Ascending aorta (tissue), 2 donors: Measurements from ENCODE around the gene TNIP2. TPM values are rescaled to one million over a fixed set of nuclear protein-coding genes. Genes with fewer than 3 reads are reported as not detected.
"Not testable (repeated sequence)": the region's sequence is repeated elsewhere in the genome, so short reads cannot be mapped to it uniquely, and the experiment has no call there.

ENCODE experiments used
- DNase-seq, 2 donors: peaks; one replicate each; pipeline ENCODE4 v3.0.0-alpha.2; 2019; ENCODE audit warnings: low spot score in 2 of 2
- H3K27ac ChIP-seq, 2 donors: fragments of 200-600 bp; sonication (generic); one replicate each; pipeline ENCODE4 v1.5.1; 2016 to 2017; ENCODE audit warnings: mild to moderate bottlenecking in 1 of 2
- H3K27me3 ChIP-seq: fragments of 200-600 bp; sonication (generic); one replicate; pipeline ENCODE4 v1.5.1; 2017
- H3K36me3 ChIP-seq, 2 donors: fragments of 200-600 bp; sonication (generic); one replicate each; pipeline ENCODE4 v1.5.1; 2016
- H3K4me1 ChIP-seq, 2 donors: fragments of 200-600 bp; sonication (generic); one replicate each; pipeline ENCODE4 v1.5.1; 2016 to 2017; ENCODE audit warnings: mild to moderate bottlenecking in 1 of 2
- H3K4me3 ChIP-seq, 2 donors: fragments of 200-600 bp; sonication (generic); one replicate each; pipeline ENCODE4 v1.5.1; 2016 to 2017; ENCODE audit warnings: mild to moderate bottlenecking in 1 of 2
- H3K9me3 ChIP-seq, 2 donors: fragments of 200-600 bp; sonication (generic); one replicate each; pipeline ENCODE4 v1.5.1; 2016
- intact Hi-C: fragments of 100-400 bp; cut with DNase I; formaldehyde crosslinking; loops from one replicate; pipeline ENCODE4 v1.15.1; 2023
- total RNA-seq: library from RNA; depleted of rRNA; stranded (reverse); fragments of >200 nt; gene quantifications from one replicate; pipeline ENCODE4 v1.1.0, GENCODE V29; 2016
- TF ChIP-seq, protein P1 (sequence below), 3 experiments: fragments of 200-600 bp in 2 of 3; fragments of 450-650 bp in 1 of 3; sonication (generic) in 2 of 3; IDR thresholded peaks; one replicate each; pipeline ENCODE4 v1.5.1; 2016 to 2019; ENCODE audit warnings: antibody characterized with exemption in 3 of 3, mild to moderate bottlenecking in 1 of 3, moderate library complexity in 1 of 3

The TNIP2 gene
- total RNA-seq, 1 donor from 2014 or later = 65.6 TPM

DNA sequence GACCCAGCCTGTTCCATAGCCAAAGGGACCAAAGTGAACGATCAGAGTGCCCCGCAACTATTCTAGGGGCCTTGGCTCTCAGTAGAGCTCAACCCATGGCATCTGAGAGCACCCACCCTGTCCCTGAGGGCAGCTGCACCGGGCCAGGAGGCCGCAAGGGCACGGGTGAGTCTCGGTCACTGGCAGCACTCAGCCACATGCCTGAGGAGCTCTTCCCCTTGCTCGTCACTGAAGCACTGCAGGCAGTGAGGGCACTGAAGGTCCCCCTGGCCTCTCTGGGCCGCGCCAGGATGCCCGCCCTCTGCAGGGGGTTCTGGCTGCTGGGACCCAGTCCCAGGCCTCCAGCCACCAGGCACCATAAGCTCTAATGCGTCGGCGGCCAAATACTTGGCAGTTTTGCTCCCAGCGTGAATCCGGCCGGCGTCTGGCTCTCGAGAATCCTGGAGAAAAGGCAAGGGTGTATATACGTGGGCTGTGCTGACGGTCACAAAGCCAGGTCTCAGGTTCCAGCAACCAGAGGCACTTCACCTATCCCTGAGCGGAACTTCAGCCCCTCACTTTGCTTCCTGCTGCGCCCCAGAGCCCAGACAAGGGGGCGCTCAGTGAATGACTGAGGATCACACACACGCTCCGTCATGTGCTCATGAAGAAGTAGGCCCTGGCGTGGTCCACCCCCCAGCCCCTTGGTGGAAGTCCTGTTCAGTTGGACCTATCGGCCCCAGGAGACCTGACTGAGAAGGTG lies 13.9 kb downstream of the TNIP2 start:
- peaks cover 46 to 51% of the 10 kb centered on the region in 2 donors for H3K36me3 ChIP-seq
- peak overlapping the region; percentile 35 to 59 for H3K27ac ChIP-seq
- no peak overlapping the region for H3K4me3 ChIP-seq
- intact Hi-C loops = no loop called here
- DNase-seq = no peak
- TF ChIP-seq, protein P1, sequence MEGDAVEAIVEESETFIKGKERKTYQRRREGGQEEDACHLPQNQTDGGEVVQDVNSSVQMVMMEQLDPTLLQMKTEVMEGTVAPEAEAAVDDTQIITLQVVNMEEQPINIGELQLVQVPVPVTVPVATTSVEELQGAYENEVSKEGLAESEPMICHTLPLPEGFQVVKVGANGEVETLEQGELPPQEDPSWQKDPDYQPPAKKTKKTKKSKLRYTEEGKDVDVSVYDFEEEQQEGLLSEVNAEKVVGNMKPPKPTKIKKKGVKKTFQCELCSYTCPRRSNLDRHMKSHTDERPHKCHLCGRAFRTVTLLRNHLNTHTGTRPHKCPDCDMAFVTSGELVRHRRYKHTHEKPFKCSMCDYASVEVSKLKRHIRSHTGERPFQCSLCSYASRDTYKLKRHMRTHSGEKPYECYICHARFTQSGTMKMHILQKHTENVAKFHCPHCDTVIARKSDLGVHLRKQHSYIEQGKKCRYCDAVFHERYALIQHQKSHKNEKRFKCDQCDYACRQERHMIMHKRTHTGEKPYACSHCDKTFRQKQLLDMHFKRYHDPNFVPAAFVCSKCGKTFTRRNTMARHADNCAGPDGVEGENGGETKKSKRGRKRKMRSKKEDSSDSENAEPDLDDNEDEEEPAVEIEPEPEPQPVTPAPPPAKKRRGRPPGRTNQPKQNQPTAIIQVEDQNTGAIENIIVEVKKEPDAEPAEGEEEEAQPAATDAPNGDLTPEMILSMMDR (IDR thresholded peaks at IDR 0.05) = no peak
- H3K27me3 ChIP-seq = no peaks in the 10 kb centered on the region
- H3K4me1 ChIP-seq = no peaks in the 10 kb centered on the region
- H3K9me3 ChIP-seq = no peaks in the 10 kb centered on the region

DNA sequence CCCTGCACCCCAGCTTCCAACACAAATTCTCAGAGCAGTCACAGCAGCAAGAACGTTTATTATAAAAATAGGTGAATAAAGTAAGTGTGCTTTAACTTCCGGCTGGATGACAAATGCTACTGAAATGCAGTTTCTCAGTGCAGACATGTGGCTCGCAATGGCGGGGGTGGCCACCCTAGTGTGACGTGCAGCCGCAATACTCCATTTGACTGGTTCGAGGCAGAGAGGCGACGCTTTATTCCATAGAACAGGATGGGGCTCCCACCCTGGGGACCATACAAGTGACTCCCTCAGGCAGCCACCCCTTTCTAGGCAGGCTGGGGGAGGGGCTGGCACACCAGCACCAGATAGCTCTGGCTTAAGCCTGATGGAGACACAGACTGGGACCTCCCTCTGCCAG lies 14.5 kb downstream of the TNIP2 start:
- H3K27ac ChIP-seq = peak overlapping the region; percentile 45 to 59
- intact Hi-C loops = no loop called here
- H3K9me3 ChIP-seq = peaks cover 0 to 1% of the 10 kb centered on the region in 2 donors
- peaks cover 40 to 44% of the 10 kb centered on the region in 2 donors for H3K36me3 ChIP-seq
- DNase-seq = no peak
- no peak overlapping the region for H3K4me3 ChIP-seq
- no peaks in the 10 kb centered on the region for H3K4me1 ChIP-seq
- no peaks in the 10 kb centered on the region for H3K27me3 ChIP-seq
- TF ChIP-seq, protein P1 (IDR thresholded peaks at IDR 0.05) = no peak

DNA sequence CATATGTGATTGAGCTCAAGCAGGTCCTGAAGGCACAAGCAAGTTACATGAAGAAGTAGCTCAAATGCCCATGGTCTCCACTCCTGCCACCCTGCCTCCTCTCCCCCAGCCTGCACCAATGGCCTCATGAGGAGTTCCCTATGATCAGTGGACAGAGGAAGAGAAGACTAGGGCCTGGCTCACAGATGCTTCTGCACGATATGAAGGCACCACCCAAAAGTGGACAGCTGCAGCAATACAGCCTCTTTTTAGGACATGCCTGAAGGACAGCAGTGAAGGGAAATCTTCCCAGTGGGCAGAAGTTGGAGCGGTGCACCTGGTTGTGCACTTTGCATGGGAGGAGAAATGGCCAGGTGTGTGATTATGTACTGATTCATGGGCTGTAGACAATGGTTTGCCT lies 17.8 kb downstream of the TNIP2 start:
- H3K27me3 ChIP-seq, DNase-seq, H3K4me1 ChIP-seq, H3K4me3 ChIP-seq, intact Hi-C loops, H3K27ac ChIP-seq: not testable (repeated sequence)
- Histone ChIP-seq H3K36me3 (peaks cover 15 to 18% of the 10 kb centered on the region in 2 donors), H3K9me3 (peaks cover 0 to 16% of the 10 kb centered on the region in 2 donors)

DNA sequence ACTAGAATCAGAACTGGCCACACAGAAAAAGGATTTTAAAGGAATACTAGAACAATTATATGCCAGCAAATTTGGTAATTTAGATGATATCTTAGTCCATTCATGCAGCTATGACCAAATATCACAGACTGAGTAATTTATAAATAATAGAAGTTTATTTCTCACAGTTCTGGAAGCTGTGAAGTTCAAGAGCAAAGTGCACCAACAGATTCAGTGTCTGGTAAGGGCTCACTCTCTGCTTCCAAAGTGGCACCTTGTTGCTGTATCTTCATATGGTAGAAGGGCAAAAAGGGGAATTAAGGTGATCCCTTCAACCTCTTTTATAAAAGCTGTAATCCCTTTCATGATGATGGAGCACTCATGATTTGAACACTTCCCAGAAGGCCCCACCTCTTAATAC lies 20.3 kb downstream of the TNIP2 start:
- DNase-seq = no peak
- TF ChIP-seq, protein P1 (IDR thresholded peaks at IDR 0.05) = no peak
- Histone ChIP-seq H3K4me1 (no peaks in the 10 kb centered on the region), H3K27me3 (no peaks in the 10 kb centered on the region), H3K4me3 (no peak overlapping the region), H3K9me3 (peaks cover 0 to 16% of the 10 kb centered on the region in 2 donors), H3K36me3 (peaks cover 17 to 29% of the 10 kb centered on the region in 2 donors), H3K27ac (no peak overlapping the region)
- intact Hi-C loops = no loop called here

DNA sequence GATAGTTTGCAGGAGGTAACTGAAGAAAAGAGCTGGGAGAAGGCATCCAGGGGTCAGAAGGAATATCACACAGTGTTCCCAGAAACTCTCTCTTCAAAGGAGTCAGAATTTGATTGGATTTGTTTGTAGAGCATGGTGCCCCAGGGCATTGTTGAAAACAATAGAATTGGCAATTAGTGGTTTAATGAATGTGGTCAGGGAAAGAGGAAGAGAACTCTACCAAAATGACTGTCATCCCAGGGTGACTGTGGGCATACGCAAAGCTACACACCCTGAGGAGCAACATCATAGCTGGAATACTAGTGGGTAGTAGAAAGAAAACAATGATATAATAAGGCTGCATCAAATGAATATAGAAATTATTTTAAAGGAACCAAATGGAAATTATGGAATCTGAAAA lies 21.5 kb downstream of the TNIP2 start:
- peaks cover 0 to 16% of the 10 kb centered on the region in 2 donors for H3K9me3 ChIP-seq
- peaks cover 17 to 40% of the 10 kb centered on the region in 2 donors for H3K36me3 ChIP-seq
- DNase-seq = no peak
- no peak overlapping the region for H3K4me3 ChIP-seq
- no peak overlapping the region for H3K27ac ChIP-seq
- H3K27me3 ChIP-seq = no peaks in the 10 kb centered on the region
- intact Hi-C loops = no loop called here
- TF ChIP-seq, protein P1 (IDR thresholded peaks at IDR 0.05) = no peak
- no peaks in the 10 kb centered on the region for H3K4me1 ChIP-seq

DNA sequence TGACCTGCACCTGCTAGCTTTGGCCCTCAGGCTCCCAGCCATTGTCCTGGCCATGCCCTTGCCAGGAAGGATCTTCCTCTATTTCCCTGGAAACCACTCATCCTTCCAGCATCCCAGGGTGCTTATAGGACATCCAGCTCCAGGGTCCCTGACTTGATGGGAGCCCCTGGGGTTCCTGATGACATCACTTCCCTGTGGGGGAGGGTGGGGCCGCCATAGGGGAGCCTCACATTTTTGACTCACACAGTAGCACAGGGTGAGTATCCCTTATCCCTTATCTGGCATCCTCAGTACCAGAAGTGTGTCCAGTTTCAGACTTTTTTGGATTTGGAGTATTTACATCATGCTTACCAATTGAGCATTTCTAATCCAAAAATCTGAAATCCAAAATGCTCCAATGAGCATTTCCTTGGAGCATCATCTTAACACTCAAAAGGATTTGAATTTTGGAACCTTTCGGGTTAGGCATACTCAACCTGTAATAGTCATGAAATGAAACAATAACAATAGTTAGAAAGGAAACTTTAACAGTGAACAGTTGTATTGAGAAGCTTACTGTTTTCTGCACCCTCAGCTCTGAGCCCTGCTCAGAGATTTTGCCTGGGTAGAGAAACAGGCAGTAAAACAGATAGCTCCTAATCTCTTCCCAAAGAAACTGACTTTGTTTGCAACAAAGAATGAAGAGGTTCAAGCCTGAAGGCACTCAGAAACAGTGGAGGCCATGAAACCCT lies 22.1 kb downstream of the TNIP2 start:
- DNase-seq = no peak
- no peaks in the 10 kb centered on the region for H3K27me3 ChIP-seq
- peaks cover 21 to 44% of the 10 kb centered on the region in 2 donors for H3K36me3 ChIP-seq
- peaks cover 0 to 16% of the 10 kb centered on the region in 2 donors for H3K9me3 ChIP-seq
- TF ChIP-seq, protein P1 (IDR thresholded peaks at IDR 0.05) = no peak
- no peak overlapping the region for H3K4me3 ChIP-seq
- intact Hi-C loops = no loop called here
- H3K27ac ChIP-seq = no peak overlapping the region
- H3K4me1 ChIP-seq = no peaks in the 10 kb centered on the region
